Stimulated activated CD8-positive, alpha-beta memory T cell treated with anti-CD3 and anti-CD28 coated beads, Interleukin-12 subunit alpha, Interleukin-12 subunit beta, amount 100 ng/mL, for 24 hours (primary cell): ENCODE results near the gene GREB1L.

ENCODE experiments used
- DNase-seq: peaks from one replicate; pipeline ENCODE4 v3.0.0-alpha.2; 2020; ENCODE audit errors: extremely low read depth

GREB1L gene

GRCh38 chr18:21449367-21450290 is 207.6 kb downstream of the GREB1L start:
- DNase-seq = no peak

- no peak for DNase-seq
Measured at GRCh38 chr18:21450503-21450902, 208.5 kb downstream of the GREB1L start.

- DNase-seq = no peak
Measured at GRCh38 chr18:21450913-21451312, 208.9 kb downstream of the GREB1L start.

- DNase-seq = no peak
Measured at GRCh38 chr18:21451851-21452250, 209.8 kb downstream of the GREB1L start.

GRCh38 chr18:21452276-21452780 is 210.3 kb downstream of the GREB1L start:
- DNase-seq = no peak

- no peak for DNase-seq
Measured at GRCh38 chr18:21452796-21453510, 210.9 kb downstream of the GREB1L start.

- DNase-seq = no peak
Measured at GRCh38 chr18:21453511-21453901, 211.5 kb downstream of the GREB1L start.

GRCh38 chr18:21454725-21455124 is 212.7 kb downstream of the GREB1L start:
- no peak for DNase-seq

- no peak for DNase-seq
Measured at GRCh38 chr18:21456428-21457178, 214.6 kb downstream of the GREB1L start.

GRCh38 chr18:21457179-21457535 is 215.1 kb downstream of the GREB1L start:
- DNase-seq = no peak

- DNase-seq = no peak
Measured at GRCh38 chr18:21458310-21458709, 216.3 kb downstream of the GREB1L start.

- no peak for DNase-seq
Measured at GRCh38 chr18:21458788-21459187, 216.8 kb downstream of the GREB1L start.

GRCh38 chr18:21459706-21460286 is 217.8 kb downstream of the GREB1L start:
- no peak for DNase-seq

- DNase-seq = no peak
Measured at GRCh38 chr18:21461460-21461859, 219.4 kb downstream of the GREB1L start.

- no peak for DNase-seq
Measured at GRCh38 chr18:21463718-21464117, 221.7 kb downstream of the GREB1L start.

GRCh38 chr18:21468514-21469164 is 226.6 kb downstream of the GREB1L start:
- no peak for DNase-seq

- DNase-seq = no peak
Measured at GRCh38 chr18:21472741-21473140, 230.7 kb downstream of the GREB1L start.

GRCh38 chr18:21474621-21475020 is 232.6 kb downstream of the GREB1L start:
- no peak for DNase-seq

GRCh38 chr18:21479721-21480120 is 237.7 kb downstream of the GREB1L start:
- no peak for DNase-seq

- no peak for DNase-seq
Measured at GRCh38 chr18:21481739-21482138, 239.7 kb downstream of the GREB1L start.

- DNase-seq = no peak
Measured at GRCh38 chr18:21483051-21483450, 241.0 kb downstream of the GREB1L start.
